ENCODE measurements around the gene IDH1.

GRCh38 chr2:208239770-208240493, 14.9 kb downstream of the IDH1 start:
- TF ChIP-seq CTCF (IDR thresholded peaks at IDR 0.05) (no peak), POLR2A (IDR thresholded peaks at IDR 0.05) (no peak), POLR2AphosphoS5 (IDR thresholded peaks at IDR 0.05; ENCODE audit: insufficient read depth in 1 of 2, low read depth in 1 of 2) (no peak)

All from vagina (tissue), 2 donors.